GM19463 (cell line): Measurements from ENCODE around the gene XXYLT1.
"Not testable (repeated sequence)": the region's sequence is repeated elsewhere in the genome, so short reads cannot be mapped to it uniquely, and the experiment has no call there.

Experiments
- ATAC-seq: cut with Tn5 transposase; IDR thresholded peaks from one replicate; pipeline ENCODE4 v1.9.1; 2021; ENCODE audit warnings: mild to moderate bottlenecking, moderate library complexity; ENCODE audit not compliant: unreplicated experiment

XXYLT1 gene

GRCh38 chr3:195187609-195188425 lies 83.1 kb downstream of the XXYLT1 start:
- no peak for ATAC-seq

DNA sequence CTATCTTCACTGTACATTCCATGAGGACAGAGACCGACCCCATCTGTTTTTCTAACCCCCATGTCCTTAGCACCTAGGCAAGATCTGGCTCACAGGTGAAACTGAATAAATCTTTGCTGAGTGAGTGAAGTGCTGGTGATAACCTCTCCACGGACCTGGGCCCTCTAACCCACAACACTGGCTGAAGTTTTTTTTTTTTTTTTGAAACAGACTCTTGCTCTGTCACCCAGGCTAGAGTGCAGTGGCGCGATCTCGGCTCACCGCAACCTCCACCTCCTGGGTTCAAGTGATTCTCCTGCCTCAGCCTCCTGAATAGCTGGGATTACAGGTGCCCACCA lies 84.3 kb downstream of the XXYLT1 start:
- not testable (repeated sequence) for ATAC-seq

- ATAC-seq = no peak
Measured at GRCh38 chr3:195186041-195186709, 84.8 kb downstream of the XXYLT1 start.

GRCh38 chr3:195185583-195185982 lies 85.4 kb downstream of the XXYLT1 start:
- no peak for ATAC-seq

DNA sequence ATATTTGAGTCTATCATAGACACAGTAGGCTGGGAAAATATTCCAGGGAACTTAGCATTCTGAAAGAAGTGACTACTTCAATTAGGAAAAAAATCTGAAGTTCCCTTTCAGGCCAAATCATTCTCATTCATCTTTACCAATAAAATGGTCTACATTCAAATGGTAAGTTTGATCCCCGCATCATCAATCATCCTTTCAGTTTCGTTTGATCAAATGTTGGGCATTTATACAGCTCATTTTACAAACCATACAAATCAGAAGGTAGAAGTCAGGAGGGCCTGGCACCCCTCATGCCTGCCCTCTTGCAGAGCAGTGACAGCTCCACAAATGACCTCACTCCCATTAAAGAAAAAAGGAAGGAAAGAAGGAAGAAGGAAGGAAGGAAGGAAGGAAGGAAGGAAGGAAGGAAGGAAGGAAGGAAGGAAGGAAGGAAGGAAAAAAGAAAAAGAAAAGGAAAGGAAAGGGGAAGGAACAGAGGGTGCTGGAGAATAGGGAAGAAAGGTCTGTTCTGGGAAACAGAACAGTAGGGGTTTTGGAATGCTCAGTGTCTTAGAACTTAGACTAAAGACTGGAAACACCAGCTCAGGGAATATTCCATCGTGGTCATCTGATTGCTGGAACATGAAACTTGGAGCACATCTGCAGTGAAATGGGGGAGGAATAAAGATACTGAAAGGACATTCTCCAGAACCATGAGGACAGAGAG lies 86.1 kb downstream of the XXYLT1 start:
- ATAC-seq = no peak

- no peak for ATAC-seq
Measured at GRCh38 chr3:195183071-195183776, 87.7 kb downstream of the XXYLT1 start.

- ATAC-seq = no peak
Measured at GRCh38 chr3:195182470-195182795, 88.5 kb downstream of the XXYLT1 start.

DNA sequence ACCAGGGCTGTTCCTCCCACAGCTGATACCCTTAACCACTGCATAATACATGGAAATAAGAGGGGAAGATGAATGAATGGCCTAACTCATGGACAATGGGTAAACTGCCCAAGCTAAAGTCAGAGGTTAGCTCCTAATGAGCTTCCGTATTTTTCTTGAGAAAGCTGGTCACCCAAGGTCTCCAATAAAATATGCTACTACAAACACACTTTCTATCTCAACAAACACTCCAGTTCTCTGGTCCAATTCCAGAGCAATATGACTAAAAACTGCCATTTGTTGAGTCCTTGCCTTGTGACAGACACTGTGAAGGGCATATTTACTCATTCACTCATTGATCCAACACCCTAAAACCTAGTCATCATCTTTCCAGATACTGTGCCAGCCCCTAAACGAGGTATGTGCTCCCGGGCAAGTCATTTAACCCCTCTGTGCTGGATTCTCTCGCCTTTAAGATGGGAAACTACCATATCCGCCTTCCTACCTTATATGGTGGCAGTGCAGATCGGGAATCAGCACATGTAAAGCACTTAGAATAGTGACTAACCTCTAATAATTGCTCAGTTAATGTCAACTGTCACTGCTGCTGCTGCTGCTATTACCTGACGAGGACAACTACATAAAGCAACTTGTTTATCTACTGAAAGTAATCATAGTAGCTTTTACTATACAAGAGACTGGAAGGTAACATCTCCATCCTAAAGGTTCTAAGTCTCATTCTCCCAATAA lies 89.1 kb downstream of the XXYLT1 start:
- ATAC-seq = no peak

DNA sequence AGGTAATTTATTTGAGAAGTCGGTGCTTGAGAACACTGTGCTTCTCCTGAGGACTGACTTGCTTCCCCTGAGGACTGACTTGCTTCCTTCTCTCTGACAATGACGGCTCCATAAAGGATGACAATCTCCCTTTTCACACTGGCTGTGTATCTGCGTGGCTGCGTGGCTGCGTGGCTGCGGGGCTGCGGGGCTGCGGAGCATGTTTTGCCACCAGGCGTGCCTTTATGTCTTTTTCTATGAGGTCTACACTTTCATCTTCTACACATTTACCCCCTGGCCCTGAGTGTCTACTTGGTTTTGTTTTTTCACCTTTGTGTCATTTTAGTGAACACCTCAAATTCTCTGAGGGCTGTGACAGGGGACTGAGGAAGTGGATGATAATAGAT lies 89.9 kb downstream of the XXYLT1 start:
- no peak for ATAC-seq

- no peak for ATAC-seq
Measured at GRCh38 chr3:195180490-195181112, 90.4 kb downstream of the XXYLT1 start.

- no peak for ATAC-seq
Measured at GRCh38 chr3:195179776-195180489, 91.0 kb downstream of the XXYLT1 start.

DNA sequence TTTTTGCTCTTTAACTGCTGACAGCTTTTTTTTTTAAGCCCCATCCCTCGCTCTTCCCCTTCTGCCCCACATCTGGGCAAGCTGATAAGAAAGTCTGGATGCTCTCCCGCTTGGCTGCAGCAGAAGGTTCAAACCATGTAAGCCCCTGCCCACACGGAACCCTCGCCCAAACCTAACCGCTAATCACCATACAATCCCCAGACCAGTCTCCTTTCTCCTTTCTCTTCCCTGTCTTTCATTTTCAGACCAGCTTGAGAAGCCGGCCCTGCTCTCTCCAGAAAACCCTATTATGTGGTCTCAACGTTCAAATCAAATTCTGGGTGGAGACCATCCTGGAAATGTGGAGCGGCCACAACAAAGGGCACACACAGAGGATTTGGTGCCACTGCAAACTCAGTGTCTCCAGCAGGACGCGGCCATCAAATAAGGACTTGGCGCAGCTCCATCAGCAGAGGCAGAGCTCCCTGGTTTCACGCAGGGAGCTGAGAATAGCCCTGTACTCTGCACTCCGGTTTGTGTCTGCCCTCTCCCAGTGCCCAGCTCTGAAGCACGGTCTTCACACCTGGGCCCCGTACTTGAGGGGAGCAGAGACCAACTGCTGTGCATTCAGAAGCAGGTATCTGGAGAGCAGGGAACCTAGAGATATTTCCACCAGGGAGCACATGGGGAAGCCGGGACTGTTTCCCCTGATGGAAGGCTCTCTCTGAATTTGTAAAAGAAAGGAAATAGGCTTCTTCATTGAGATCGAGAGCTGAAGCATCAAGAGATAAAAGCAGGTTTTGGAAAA lies 92.6 kb downstream of the XXYLT1 start:
- no peak for ATAC-seq

DNA sequence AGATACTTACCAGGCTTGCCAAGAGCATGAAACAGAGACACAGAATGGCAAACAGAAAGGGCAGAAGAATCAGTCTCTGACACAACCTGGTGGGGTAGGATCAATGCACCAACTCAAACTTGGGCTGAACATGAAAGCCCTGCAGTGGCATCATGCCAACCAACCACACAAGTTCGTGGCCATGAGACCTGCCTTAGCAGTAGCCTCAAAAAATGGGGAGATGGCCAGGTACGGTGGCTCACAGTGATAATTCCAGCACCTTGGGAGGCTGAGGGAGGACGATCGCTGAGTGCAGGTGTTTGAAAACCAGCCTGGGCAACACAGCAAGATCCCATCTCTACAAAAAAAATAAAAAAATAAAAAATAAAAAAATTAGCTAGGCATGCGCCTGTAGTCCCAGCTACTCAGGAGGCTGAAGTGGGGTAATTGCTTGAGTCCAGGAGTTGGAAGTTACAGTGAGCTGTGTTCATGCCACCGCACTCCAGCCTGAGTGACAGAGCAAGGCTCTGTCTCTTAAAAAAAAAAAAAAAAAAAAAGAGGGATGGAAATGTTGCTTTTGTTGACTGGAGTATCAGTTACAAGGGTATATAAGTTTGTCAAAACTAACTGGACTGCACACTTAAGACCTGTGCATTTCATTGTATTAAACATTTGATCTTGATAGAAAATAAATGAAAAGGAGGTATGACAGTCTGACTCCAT lies 93.4 kb downstream of the XXYLT1 start:
- no peak for ATAC-seq

GRCh38 chr3:195176776-195177175 lies 94.2 kb downstream of the XXYLT1 start:
- ATAC-seq = no peak

DNA sequence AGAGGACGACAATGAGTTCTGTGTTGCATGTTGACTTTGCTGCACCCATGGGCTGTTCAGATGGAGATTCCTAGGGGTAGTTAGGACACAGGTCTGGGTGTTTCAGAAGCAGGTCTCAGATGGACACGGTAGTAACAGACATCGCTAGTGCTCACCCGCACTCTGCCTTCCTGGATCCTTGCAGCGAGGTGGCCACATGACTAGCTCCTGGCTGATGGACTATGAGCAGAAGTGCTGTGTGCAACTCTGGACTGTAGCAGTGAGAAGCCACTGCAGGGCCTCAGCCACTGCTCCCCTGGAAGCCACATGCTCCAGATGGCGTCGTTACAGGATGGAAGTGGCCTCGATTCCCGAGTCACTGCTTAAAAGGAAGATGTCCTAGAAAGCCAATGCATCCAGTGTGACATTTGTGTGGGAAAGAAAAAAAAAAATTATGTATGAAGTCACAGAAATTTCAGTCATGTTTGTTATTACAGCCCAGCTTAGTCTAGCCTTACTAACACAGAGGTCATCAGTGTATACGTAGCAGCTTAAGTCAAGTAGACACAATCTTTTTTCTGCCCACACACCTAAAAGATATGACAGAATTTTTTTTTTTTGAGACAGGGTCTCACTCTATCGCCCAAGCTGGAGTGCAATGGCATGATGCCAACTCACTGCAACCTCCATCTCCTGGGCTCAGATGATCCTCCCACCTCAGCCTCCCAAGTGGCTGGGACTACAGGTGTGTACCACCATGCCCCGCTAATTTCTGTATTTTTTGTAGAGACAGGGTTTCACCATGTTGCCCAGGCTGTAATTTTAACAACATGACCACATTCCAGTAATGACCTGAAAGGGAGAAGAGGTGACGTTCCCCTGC lies 95.3 kb downstream of the XXYLT1 start:
- no peak for ATAC-seq

DNA sequence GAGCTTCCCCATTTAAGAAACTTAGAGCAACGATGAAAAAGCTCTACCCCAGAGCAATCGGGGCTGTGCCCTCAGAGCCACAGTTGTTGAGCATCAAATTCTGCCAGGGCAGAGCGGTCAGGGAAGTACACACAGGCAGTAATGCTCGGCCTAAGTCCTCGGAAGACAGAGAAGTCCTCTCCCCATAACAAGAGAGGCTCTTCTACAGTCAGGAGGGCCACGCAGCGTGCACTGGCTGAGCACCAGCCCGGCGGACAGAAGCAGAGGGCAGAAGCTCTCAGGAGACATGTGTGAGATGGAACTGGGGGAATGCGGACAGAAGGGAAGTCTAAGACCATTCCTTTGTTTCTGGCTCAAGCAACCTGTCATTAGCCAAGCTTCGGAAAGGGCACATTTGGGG lies 95.9 kb downstream of the XXYLT1 start:
- no peak for ATAC-seq

- no peak for ATAC-seq
Measured at GRCh38 chr3:195173657-195174056, 97.3 kb downstream of the XXYLT1 start.
